Neural progenitor cell (in vitro differentiated cells): Measurements from ENCODE around the gene SCGB1D2. TPM values are rescaled to one million over a fixed set of nuclear protein-coding genes. Genes with fewer than 3 reads are reported as not detected.
"Not testable (repeated sequence)": the region's sequence is repeated elsewhere in the genome, so short reads cannot be mapped to it uniquely, and the experiment has no call there.

ENCODE experiments used
- DNase-seq: peaks from one replicate; pipeline ENCODE4 v3.0.0-alpha.2; 2016; ENCODE audit warnings: low spot score
- H2AFZ ChIP-seq: fragments of 200-600 bp; sonication (generic); replicated peaks from 2 replicates; pipeline ENCODE4 v1.6.1; 2016; ENCODE audit warnings: antibody characterized with exemption
- H3F3A ChIP-seq: fragments of 200-600 bp; sonication (generic); 2 replicates; pipeline ENCODE4 v1.6.1; 2016; ENCODE audit warnings: antibody characterized with exemption, low read depth
- H3K27ac ChIP-seq: fragments of 200-600 bp; sonication (generic); 2 replicates; pipeline ENCODE4 v1.5.1; 2016; ENCODE audit warnings: mild to moderate bottlenecking
- H3K27me3 ChIP-seq: fragments of 200-600 bp; sonication (generic); 2 replicates; pipeline ENCODE4 v1.6.1; 2016; ENCODE audit warnings: mild to moderate bottlenecking, moderate library complexity
- H3K36me3 ChIP-seq: fragments of 200-600 bp; sonication (generic); 2 replicates; pipeline ENCODE4 v1.5.1; 2016
- H3K4me1 ChIP-seq: fragments of 200-600 bp; sonication (generic); 2 replicates; pipeline ENCODE4 v1.6.1; 2016; ENCODE audit warnings: mixed run types
- H3K4me2 ChIP-seq: fragments of 200-600 bp; sonication (generic); 2 replicates; pipeline ENCODE4 v1.6.1; 2016
- H3K4me3 ChIP-seq: fragments of 200-600 bp; sonication (generic); 2 replicates; pipeline ENCODE4 v1.5.1; 2016
- H3K79me2 ChIP-seq: fragments of 200-600 bp; sonication (generic); 2 replicates; pipeline ENCODE4 v1.6.1; 2016; ENCODE audit warnings: low read depth
- H3K9ac ChIP-seq: fragments of 200-600 bp; sonication (generic); 2 replicates; pipeline ENCODE4 v1.6.1; 2016
- H3K9me3 ChIP-seq: fragments of 200-600 bp; sonication (generic); 2 replicates; pipeline ENCODE4 v1.5.1; 2016; ENCODE audit warnings: low read depth
- H4K20me1 ChIP-seq: fragments of 200-600 bp; sonication (generic); 2 replicates; pipeline ENCODE4 v1.6.1; 2016; ENCODE audit warnings: low read depth
- H3K27ac Mint-ChIP-seq: 3 replicates; pipeline ENCODE4 v1.8.0; 2021; ENCODE audit warnings: mixed read lengths
- H3K27me3 Mint-ChIP-seq: 2 replicates; pipeline ENCODE4 v1.8.0; 2022; ENCODE audit warnings: low read depth, mild to moderate bottlenecking, inconsistent platforms, moderate library complexity, mixed read lengths; ENCODE audit not compliant: insufficient read depth
- H3K36me3 Mint-ChIP-seq: 3 replicates; pipeline ENCODE4 v1.8.0; 2021; ENCODE audit warnings: mixed read lengths
- H3K4me1 Mint-ChIP-seq: 3 replicates; pipeline ENCODE4 v1.8.0; 2021; ENCODE audit warnings: mixed read lengths
- H3K4me3 Mint-ChIP-seq: 3 replicates; pipeline ENCODE4 v1.8.0; 2021; ENCODE audit warnings: mild to moderate bottlenecking, moderate library complexity, mixed read lengths
- H3K9me3 Mint-ChIP-seq: 3 replicates; pipeline ENCODE4 v1.8.0; 2020; ENCODE audit warnings: mixed read lengths
- EZH2 ChIP-seq: fragments of 200-600 bp; sonication (generic); IDR thresholded peaks from 2 replicates; pipeline ENCODE4 v1.6.1; 2017; ENCODE audit warnings: antibody characterized with exemption, mild to moderate bottlenecking, moderate library complexity
- EZH2phosphoT487 ChIP-seq: fragments of 200-600 bp; sonication (generic); IDR thresholded peaks from 2 replicates; pipeline ENCODE4 v1.6.1; 2017; ENCODE audit warnings: antibody characterized with exemption
- total RNA-seq: library from RNA; depleted of rRNA; stranded (reverse); fragments of >200 nt; gene quantifications from 2 replicates; pipeline ENCODE4 v1.2.3, GENCODE V29; 2015; ENCODE audit warnings: low replicate concordance
- TF ChIP-seq, protein P1 (sequence below): fragments of 200-600 bp; sonication (generic); IDR thresholded peaks from 2 replicates; pipeline ENCODE4 v1.5.1; 2017; ENCODE audit warnings: antibody characterized with exemption, mild to moderate bottlenecking

SCGB1D2 gene
- total RNA-seq, 1 donor from 2014 or later, result not detected

- H3K9me3 ChIP-seq, result no peaks in the 10 kb centered on the region
- H3K4me3 Mint-ChIP-seq, result no peak overlapping the region
- no peaks in the 10 kb centered on the region for H3K36me3 Mint-ChIP-seq
- no peak for DNase-seq
- no peak overlapping the region for H3K4me3 ChIP-seq
- H3K27ac ChIP-seq, result no peak overlapping the region
- H3K27me3 Mint-ChIP-seq, result no peaks in the 10 kb centered on the region
- no peak overlapping the region for H2AFZ ChIP-seq
- no peaks in the 10 kb centered on the region for H3K27me3 ChIP-seq
- H3K9ac ChIP-seq, result no peak overlapping the region
- H3K4me1 ChIP-seq, result no peaks in the 10 kb centered on the region
- TF ChIP-seq, protein P1, sequence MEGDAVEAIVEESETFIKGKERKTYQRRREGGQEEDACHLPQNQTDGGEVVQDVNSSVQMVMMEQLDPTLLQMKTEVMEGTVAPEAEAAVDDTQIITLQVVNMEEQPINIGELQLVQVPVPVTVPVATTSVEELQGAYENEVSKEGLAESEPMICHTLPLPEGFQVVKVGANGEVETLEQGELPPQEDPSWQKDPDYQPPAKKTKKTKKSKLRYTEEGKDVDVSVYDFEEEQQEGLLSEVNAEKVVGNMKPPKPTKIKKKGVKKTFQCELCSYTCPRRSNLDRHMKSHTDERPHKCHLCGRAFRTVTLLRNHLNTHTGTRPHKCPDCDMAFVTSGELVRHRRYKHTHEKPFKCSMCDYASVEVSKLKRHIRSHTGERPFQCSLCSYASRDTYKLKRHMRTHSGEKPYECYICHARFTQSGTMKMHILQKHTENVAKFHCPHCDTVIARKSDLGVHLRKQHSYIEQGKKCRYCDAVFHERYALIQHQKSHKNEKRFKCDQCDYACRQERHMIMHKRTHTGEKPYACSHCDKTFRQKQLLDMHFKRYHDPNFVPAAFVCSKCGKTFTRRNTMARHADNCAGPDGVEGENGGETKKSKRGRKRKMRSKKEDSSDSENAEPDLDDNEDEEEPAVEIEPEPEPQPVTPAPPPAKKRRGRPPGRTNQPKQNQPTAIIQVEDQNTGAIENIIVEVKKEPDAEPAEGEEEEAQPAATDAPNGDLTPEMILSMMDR, result no peak
- TF ChIP-seq EZH2 (no peak), EZH2phosphoT487 (no peak)
- H3K36me3 ChIP-seq, result no peaks in the 10 kb centered on the region
- no peaks in the 10 kb centered on the region for H3K9me3 Mint-ChIP-seq
- no peaks in the 10 kb centered on the region for H4K20me1 ChIP-seq
- H3K79me2 ChIP-seq, result no peaks in the 10 kb centered on the region
- peak overlapping the region; percentile 43 for H3K27ac Mint-ChIP-seq
- no peaks in the 10 kb centered on the region for H3K4me1 Mint-ChIP-seq
- H3F3A ChIP-seq, result no peaks in the 10 kb centered on the region
- no peak overlapping the region for H3K4me2 ChIP-seq
Measured at GRCh38 chr11:62201376-62201775, 40.7 kb upstream of the SCGB1D2 start.

- no peak overlapping the region for H3K4me2 ChIP-seq
- H3K27me3 ChIP-seq, result no peaks in the 10 kb centered on the region
- no peaks in the 10 kb centered on the region for H4K20me1 ChIP-seq
- TF ChIP-seq EZH2 (no peak), EZH2phosphoT487 (no peak)
- TF ChIP-seq, protein P1, result no peak
- no peak overlapping the region for H3K9ac ChIP-seq
- Mint-ChIP-seq H3K36me3 (no peaks in the 10 kb centered on the region), H3K27ac (no peak overlapping the region), H3K4me1 (no peaks in the 10 kb centered on the region), H3K9me3 (no peaks in the 10 kb centered on the region), H3K27me3 (no peaks in the 10 kb centered on the region), H3K4me3 (no peak overlapping the region)
- H2AFZ ChIP-seq, result no peak overlapping the region
- no peaks in the 10 kb centered on the region for H3K9me3 ChIP-seq
- H3K36me3 ChIP-seq, result no peaks in the 10 kb centered on the region
- no peak overlapping the region for H3K27ac ChIP-seq
- H3F3A ChIP-seq, result no peaks in the 10 kb centered on the region
- no peak overlapping the region for H3K4me3 ChIP-seq
- no peaks in the 10 kb centered on the region for H3K4me1 ChIP-seq
- no peak for DNase-seq
- H3K79me2 ChIP-seq, result no peaks in the 10 kb centered on the region
Measured at GRCh38 chr11:62202910-62203309, 39.1 kb upstream of the SCGB1D2 start.

GRCh38 chr11:62204430-62204829, 37.6 kb upstream of the SCGB1D2 start:
- Histone ChIP-seq H3K9me3 (no peaks in the 10 kb centered on the region), H3K4me3 (no peak overlapping the region), H2AFZ (no peak overlapping the region), H3K79me2 (no peaks in the 10 kb centered on the region), H3K4me2 (no peak overlapping the region), H3K4me1 (no peaks in the 10 kb centered on the region), H3K36me3 (no peaks in the 10 kb centered on the region), H4K20me1 (no peaks in the 10 kb centered on the region), H3K27me3 (no peaks in the 10 kb centered on the region), H3K27ac (no peak overlapping the region), H3F3A (no peaks in the 10 kb centered on the region), H3K9ac (no peak overlapping the region)
- H3K9me3 Mint-ChIP-seq, result no peaks in the 10 kb centered on the region
- H3K36me3 Mint-ChIP-seq, result no peaks in the 10 kb centered on the region
- H3K27ac Mint-ChIP-seq, result no peak overlapping the region
- no peak for DNase-seq
- no peaks in the 10 kb centered on the region for H3K4me1 Mint-ChIP-seq
- no peaks in the 10 kb centered on the region for H3K27me3 Mint-ChIP-seq
- TF ChIP-seq EZH2 (no peak), EZH2phosphoT487 (no peak)
- TF ChIP-seq, protein P1, result no peak
- no peak overlapping the region for H3K4me3 Mint-ChIP-seq

DNA sequence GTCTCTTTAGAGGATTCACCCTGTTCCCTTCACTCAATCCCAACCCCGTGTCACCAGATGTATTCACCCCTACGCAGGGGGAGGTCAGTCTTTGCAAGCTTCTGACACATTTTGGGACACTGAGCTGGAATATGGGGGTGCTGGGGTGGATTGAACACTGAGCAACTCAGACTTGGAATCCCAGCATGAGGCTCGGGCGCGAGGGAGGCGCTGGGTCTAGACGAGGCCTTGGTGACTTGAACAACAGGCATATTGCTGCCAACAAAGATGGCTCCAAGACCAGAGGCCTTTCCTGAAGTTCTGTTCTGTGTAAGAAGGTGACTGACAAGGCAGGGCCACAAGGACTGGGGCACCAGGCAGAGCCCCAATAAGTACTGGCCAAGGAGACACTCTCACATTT, 36.6 kb upstream of the SCGB1D2 start:
- no peak for DNase-seq
- TF ChIP-seq EZH2 (no peak), EZH2phosphoT487 (no peak)
- TF ChIP-seq, protein P1, result no peak
- Histone ChIP-seq H3K36me3 (no peaks in the 10 kb centered on the region), H3K4me1 (no peaks in the 10 kb centered on the region), H3K4me3 (no peak overlapping the region), H3K27ac (no peak overlapping the region), H3K9me3 (no peaks in the 10 kb centered on the region), H4K20me1 (no peaks in the 10 kb centered on the region), H3K79me2 (no peaks in the 10 kb centered on the region), H3F3A (no peaks in the 10 kb centered on the region), H2AFZ (no peak overlapping the region), H3K4me2 (no peak overlapping the region), H3K9ac (no peak overlapping the region), H3K27me3 (no peaks in the 10 kb centered on the region)
- peaks cover 2% of the 10 kb centered on the region for H3K27me3 Mint-ChIP-seq
- H3K36me3 Mint-ChIP-seq, result no peaks in the 10 kb centered on the region
- H3K4me3 Mint-ChIP-seq, result no peak overlapping the region
- H3K9me3 Mint-ChIP-seq, result no peaks in the 10 kb centered on the region
- H3K4me1 Mint-ChIP-seq, result no peaks in the 10 kb centered on the region
- H3K27ac Mint-ChIP-seq, result no peak overlapping the region

GRCh38 chr11:62206276-62207066, 35.6 kb upstream of the SCGB1D2 start:
- H2AFZ ChIP-seq, H3K9me3 ChIP-seq, H3K27ac Mint-ChIP-seq, H3F3A ChIP-seq, DNase-seq, H3K27me3 Mint-ChIP-seq, H3K4me1 Mint-ChIP-seq, H3K9ac ChIP-seq, H4K20me1 ChIP-seq, H3K4me2 ChIP-seq, H3K9me3 Mint-ChIP-seq, H3K4me3 ChIP-seq, H3K79me2 ChIP-seq, H3K4me1 ChIP-seq, H3K36me3 Mint-ChIP-seq, H3K36me3 ChIP-seq, H3K4me3 Mint-ChIP-seq, H3K27ac ChIP-seq, H3K27me3 ChIP-seq: not testable (repeated sequence)
